ENCODE data around the gene VSIG1.

VSIG1 gene

GRCh38 chrX:108053218-108053617 is 8.4 kb downstream of the VSIG1 start:
- no peak for DNase-seq
- no peaks in the 10 kb centered on the region for H3K27me3 ChIP-seq
- H3K36me3 ChIP-seq: no peaks in the 10 kb centered on the region
- no peaks in the 10 kb centered on the region for H3K9me3 ChIP-seq
- no peaks in the 10 kb centered on the region for H3K4me1 ChIP-seq
- no peak overlapping the region for H3K4me3 ChIP-seq (ENCODE audit: low read depth, low read length)
- no peak for TF ChIP-seq CTCF (IDR thresholded peaks at IDR 0.05; ENCODE audit: low read depth, low read length)

GRCh38 chrX:108055546-108055945 is 10.7 kb downstream of the VSIG1 start:
- no peaks in the 10 kb centered on the region for H3K27me3 ChIP-seq
- no peak for DNase-seq
- H3K4me3 ChIP-seq (ENCODE audit: low read depth, low read length): no peak overlapping the region

GRCh38 chrX:108059801-108060200 is 14.9 kb downstream of the VSIG1 start:
- no peaks in the 10 kb centered on the region for H3K9me3 ChIP-seq
- no peaks in the 10 kb centered on the region for H3K4me1 ChIP-seq
- no peaks in the 10 kb centered on the region for H3K27me3 ChIP-seq
- TF ChIP-seq CTCF (IDR thresholded peaks at IDR 0.05; ENCODE audit: low read depth, low read length): no peak
- no peaks in the 10 kb centered on the region for H3K36me3 ChIP-seq
- H3K4me3 ChIP-seq (ENCODE audit: low read depth, low read length): no peak overlapping the region
- DNase-seq: no peak

More at GRCh38 chrX:108055546-108055945, 10.7 kb downstream of the VSIG1 start:
- no peaks in the 10 kb centered on the region for H3K36me3 ChIP-seq
- no peaks in the 10 kb centered on the region for H3K4me1 ChIP-seq
- no peak for TF ChIP-seq CTCF (IDR thresholded peaks at IDR 0.05; ENCODE audit: low read depth, low read length)
- no peaks in the 10 kb centered on the region for H3K9me3 ChIP-seq

GRCh38 chrX:108064001-108064400 is 19.1 kb downstream of the VSIG1 start:
- TF ChIP-seq CTCF (IDR thresholded peaks at IDR 0.05; ENCODE audit: low read depth, low read length): no peak
- peaks cover 3% of the 10 kb centered on the region; the same call in 1 of the 2 replicates for H3K27me3 ChIP-seq
- no peaks in the 10 kb centered on the region for H3K36me3 ChIP-seq
- H3K9me3 ChIP-seq: no peaks in the 10 kb centered on the region
- no peak for DNase-seq
- H3K4me3 ChIP-seq (ENCODE audit: low read depth, low read length): no peak overlapping the region
- no peaks in the 10 kb centered on the region for H3K4me1 ChIP-seq

- Histone ChIP-seq H3K27me3 (peaks cover 3% of the 10 kb centered on the region; the same call in 1 of the 2 replicates), H3K4me1 (no peaks in the 10 kb centered on the region), H3K9me3 (no peaks in the 10 kb centered on the region), H3K36me3 (no peaks in the 10 kb centered on the region), H3K4me3 (ENCODE audit: low read depth, low read length) (no peak overlapping the region)
- DNase-seq: no peak
- no peak for TF ChIP-seq CTCF (IDR thresholded peaks at IDR 0.05; ENCODE audit: low read depth, low read length)
These were observed 19.7 kb downstream of the VSIG1 start for GRCh38 chrX:108064613-108065012.

GRCh38 chrX:108068121-108068520 is 23.3 kb downstream of the VSIG1 start:
- no peak overlapping the region for H3K4me3 ChIP-seq (ENCODE audit: low read depth, low read length)
- H3K9me3 ChIP-seq: no peaks in the 10 kb centered on the region
- no peaks in the 10 kb centered on the region for H3K4me1 ChIP-seq
- no peaks in the 10 kb centered on the region for H3K36me3 ChIP-seq
- TF ChIP-seq CTCF (IDR thresholded peaks at IDR 0.05; ENCODE audit: low read depth, low read length): no peak
- DNase-seq: no peak
- peaks cover 3% of the 10 kb centered on the region; the same call in 1 of the 2 replicates for H3K27me3 ChIP-seq

All from BE2C (cell line).